Suppressor macrophage treated with lipopolysaccharide for 4 hours (primary cell): ENCODE results near the gene KCNQ1.
A peak's percentile ranks its signal among the peaks of the same experiment; 100 is the strongest.

ENCODE experiments used
- DNase-seq: peaks from one replicate; pipeline ENCODE4 v3.0.0-alpha.2; 2020

KCNQ1 gene

DNA sequence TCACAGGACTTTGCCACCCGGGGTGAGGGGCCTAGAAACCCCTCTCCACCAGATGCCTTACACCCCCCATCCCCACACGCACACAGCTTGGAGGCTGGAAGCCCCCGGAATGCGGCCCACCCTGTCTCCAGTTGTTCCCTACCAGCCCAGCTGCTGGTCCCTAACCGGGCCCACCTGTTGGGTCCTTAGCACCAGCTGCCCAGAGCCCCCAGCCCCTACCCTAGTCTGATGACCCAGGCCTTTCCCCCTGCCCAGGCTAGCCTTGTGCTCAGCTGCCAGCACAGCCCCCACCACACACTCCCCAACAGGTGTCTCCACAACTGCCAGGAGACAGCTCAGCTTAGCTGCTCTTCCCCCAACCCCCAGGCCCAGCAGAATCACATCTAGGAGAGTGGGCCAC, 373.7 kb downstream of the KCNQ1 start:
- no peak for DNase-seq

DNA sequence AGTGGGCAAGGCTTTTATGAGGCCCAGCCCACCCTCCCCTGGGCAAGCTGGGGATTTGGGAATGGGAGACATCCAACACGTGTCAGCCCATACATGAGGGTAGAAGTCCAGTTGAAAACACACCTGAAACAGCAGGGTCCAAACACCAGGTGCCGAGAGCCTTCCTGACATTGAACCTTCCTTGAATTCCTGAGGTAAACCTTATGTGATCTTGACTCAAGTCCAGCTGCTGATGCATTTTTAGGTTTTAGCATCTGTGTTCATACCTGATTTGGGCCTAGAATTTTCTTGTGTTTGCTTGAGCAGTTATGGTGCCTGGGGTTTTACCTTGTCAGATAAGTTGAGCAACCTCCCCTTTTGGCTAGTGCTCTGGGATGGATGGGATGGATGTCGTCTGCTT, 374.5 kb downstream of the KCNQ1 start:
- DNase-seq: no peak

DNA sequence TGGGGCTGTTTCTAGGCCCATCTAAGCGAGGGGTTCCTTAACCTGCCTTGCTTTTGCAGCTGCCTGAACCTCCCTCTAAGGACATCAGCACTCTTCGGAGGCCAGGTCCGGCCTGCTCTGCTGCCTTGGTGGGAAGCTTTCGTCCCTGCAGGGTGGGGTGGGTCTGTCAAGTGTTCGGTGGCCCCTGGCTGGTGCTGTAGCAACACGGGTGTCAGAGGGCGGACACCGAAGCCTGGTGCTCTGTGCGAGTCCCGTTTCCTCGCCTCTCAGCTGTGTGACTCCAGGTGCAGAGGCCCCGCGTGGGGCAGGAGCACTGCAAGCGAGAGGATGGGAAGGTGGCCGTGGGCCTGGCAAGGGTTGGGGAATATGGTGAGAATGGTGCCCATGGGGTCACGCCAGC, 376.2 kb downstream of the KCNQ1 start:
- DNase-seq: no peak

DNA sequence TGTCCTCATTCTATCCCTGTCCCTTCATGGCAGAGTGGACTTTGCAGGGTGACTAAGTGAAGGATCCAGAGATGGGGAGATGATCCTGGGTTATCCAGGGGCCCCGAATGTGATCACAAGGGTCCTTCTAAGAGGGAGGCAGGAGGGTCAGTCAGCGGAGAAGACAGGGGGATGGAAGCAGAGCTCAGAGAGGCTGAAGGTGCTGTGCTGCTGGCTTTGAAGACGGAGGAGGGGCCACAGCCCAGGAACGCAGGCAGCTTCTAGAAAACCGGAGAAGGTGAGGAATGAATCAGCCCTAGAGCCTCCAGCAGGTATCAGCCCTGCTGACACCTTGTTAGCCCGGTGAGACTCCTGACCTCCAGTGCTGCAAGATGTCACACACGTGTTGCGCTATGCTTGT, 377.1 kb downstream of the KCNQ1 start:
- DNase-seq: no peak

DNA sequence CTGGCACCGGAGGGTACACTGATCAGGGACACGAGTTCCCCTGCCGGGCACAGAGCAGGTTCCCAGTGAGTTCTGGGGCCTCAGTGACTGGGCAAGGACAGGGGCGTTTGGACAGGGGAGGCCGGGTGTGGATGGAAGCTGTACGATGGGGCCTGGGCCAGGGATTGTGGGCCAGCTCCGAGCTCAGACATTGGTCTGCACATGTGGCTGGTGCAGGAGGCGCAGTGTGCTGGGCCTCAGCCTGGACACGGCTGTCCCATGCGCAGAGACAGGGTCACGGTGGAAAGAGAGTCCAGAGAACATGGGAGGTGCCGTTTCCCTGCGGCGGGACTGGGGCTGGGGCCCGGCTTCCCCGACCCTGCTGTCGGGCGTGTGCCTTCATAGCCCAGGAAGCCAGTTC, 380.0 kb downstream of the KCNQ1 start:
- DNase-seq: no peak

DNA sequence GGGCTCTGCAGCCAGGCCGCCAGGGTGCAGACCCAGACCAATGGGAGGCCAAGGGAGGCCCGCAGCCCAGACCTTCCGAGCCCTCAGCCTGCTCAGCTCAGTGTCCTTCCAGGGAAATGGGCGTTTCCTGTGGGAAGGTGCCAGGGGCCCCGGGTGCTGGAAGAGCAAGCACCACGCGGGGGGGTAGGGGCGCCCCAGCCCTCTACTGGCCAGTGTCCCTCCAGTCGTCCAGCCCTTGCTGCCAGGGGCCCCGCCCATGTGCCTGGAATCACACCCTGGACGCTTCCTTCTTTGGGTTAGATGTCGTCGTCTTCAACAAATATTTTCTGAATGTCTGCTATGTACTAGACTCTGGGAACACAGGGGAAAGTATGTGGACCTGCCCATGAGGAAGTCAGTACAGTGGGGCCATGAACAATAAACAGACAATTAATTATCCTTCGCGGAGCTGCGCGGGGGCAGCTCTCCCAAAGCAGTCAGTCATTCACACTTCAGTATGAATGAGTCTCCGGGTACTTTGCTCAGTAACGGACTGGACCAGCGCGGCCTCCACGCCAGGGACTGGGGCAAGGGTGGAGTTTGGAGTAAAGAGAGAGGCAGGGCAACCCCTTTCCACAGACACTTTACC, 380.6 kb downstream of the KCNQ1 start:
- DNase-seq: peak; percentile 17

DNA sequence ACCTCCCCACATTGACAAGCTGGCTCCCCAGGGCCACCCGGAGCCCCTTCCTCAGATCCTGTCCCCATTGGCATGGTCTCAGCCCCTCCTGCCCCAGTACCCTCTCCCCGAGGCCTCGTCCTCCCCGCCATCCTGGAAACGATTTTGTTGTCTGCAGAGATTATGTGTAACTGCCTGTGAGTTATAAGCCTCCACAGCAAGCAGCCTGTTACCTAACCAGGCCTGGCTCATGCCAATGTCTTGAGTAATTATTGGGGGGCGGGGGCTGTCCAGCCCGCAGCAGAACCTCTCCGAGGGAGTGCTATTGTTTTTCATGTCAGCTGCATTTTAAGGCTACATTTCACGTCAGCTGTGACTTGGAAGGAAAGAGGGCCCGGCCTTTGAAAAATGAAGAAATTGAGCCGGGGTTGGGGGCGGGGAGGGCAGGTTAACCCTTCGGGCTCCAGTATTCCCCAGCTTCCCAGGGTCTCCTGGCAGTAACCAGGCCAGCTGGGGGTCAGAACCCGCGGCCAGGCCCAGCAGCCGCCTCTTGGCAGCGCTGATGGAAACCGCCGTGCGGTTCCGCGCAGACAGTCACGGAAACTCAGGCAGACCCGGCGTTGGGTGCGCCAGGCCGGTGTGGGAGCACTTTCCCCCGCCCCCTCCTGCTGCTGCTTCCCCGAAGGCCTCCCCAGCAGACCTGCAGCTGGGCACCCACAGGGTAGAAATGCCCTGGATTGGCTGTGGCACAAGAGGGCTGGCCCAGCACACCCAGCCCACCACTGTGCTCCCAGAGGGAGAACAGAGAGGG, 381.3 kb downstream of the KCNQ1 start:
- DNase-seq: peak; percentile 84

DNA sequence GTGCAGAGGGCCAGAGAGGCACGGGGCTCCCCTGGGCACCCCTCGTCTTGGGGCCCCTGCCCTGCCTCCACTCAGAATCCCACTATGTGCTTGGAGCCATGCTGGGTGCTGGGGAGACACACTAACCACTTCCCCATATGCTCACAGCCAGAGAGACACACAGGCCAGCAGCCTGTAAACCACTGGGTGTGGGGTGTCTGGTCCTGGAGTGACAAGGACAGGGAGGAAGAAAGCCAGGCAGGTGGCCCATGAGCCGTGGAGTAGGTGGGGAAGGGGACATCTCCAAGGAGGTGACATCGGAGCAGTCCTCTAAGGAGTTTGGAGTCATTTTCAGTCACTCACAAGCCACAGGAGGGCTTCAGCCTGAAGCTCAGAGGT, 381.9 kb downstream of the KCNQ1 start:
- DNase-seq: peak; percentile 30

DNA sequence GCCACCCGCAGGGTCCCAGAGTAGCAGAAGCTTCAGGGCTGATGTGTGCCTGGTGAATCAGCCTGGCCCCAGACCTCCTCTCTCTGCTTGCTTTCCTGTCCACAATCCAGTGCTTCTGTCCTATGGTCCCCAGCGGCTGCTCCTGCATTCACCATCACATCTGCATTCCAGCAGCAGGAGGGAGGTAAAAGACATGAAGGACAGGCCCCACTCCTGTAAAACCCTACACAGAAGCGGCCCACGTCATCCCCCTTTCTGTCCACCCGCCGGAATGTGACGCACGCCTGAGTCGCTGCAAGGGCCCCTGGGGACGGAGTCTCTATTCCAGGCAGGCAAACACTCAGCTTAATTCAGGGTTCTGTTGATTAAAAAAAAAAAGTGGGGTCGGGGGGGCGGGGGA, 382.4 kb downstream of the KCNQ1 start:
- DNase-seq: no peak

DNA sequence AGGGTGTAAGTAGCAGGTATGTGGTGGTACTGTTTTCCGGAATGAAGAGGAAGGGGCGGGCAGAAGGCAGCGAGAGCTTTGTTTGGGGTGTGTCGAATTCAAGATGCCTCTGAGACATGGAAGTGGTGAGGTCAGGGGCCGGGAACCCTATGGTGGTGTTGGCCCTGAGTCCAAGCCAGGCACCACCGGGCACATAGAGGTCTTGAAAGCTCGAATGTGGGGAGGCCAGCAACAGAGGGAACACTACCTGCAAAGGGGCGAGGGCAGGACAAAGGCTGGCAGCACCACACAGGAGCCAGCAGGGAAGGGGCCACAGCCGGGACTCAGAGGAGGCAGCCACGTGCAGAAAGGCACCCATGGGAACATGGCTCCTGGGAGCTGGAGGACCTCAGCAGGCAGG, 383.0 kb downstream of the KCNQ1 start:
- DNase-seq: no peak

DNA sequence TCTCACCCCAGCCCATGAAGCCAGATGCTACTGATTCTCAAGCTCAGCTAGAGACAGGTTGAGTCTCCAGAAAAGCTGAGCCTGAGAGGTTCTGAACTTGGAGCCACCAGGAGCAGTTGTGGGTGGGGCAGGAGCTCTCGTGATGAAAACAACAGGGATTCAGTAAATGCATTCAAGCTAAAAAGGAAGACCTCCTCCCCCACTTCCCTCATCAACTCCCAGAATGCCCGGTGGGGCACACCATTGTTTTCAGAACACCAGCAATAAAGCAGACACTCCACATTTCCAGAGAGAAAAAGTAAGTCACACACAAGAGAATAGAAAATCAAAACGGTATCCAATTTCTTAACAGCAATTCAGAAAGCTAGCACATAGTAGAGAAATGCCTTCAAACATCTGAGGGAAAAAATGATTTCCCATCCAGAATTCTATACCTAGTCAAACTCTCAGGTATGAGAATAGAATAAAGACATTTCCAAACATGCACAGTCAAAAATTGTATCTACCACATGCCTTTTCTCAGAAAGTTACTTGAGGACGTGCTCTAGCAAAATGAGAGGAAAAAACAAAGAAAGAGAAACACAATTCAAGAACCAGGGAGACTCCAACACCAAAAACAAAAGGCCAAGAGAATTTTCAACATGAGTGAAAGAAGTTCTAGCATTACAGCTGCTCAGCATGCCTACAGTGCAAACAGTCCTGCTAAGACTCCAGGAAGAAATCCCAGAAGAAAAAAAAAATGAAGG, 383.9 kb downstream of the KCNQ1 start:
- no peak for DNase-seq

DNA sequence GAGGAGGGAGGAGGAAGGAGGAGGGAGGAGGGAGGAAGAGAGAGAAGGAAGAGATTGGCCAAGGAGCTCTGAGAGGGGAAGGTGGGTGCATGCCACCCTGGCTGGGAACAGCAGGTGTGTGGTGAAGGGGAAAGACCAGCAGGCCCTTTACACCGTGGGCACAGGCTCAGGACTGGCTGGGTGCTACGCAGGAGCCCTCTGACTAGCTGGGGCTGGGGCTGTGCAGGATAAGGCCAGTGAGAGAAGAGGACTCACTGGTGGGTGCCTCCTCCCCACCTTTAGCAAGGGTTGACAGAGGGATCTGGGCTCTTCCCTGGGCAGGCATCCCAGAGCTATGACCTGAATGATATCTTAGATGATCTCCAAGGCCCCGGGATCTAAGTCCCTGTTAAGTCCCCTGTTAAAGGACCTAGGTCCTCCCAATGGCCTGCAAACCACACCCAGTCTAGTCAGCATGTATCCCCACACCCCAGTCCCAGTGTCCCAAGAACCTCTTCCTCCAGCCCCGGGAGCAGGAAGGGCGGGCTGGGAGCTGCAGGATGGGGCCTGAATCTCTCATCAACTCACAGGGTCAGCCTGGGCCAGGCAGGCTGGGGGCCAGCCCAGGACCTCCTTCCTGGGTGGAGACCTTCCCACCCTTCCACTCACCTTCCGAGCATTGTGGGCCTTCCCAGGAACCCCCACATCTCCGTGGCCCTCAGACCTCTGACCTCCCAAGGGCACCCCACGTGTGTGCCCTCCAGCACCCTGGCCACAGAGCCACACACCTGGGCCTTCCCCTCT, 385.4 kb downstream of the KCNQ1 start:
- DNase-seq: no peak

DNA sequence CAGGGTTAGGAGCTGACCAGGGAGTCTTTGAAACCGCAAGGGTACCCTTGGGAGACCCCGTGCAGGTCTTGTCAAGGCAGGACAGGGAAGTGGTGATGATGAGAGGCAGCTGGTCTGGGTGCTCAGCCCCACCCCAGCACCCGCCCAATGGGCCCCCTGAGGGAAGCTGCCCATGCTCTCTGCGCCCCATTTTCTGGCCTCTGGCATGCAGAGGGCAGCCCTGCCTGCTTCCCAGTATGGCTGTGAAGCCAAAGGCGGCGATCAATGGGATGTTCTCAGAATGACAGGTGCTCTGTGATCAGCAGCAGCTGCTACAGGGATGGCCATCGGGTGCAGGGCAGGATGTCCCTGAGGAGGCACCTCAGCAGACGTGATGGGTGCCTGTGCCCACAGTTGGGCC, 386.1 kb downstream of the KCNQ1 start:
- no peak for DNase-seq

DNA sequence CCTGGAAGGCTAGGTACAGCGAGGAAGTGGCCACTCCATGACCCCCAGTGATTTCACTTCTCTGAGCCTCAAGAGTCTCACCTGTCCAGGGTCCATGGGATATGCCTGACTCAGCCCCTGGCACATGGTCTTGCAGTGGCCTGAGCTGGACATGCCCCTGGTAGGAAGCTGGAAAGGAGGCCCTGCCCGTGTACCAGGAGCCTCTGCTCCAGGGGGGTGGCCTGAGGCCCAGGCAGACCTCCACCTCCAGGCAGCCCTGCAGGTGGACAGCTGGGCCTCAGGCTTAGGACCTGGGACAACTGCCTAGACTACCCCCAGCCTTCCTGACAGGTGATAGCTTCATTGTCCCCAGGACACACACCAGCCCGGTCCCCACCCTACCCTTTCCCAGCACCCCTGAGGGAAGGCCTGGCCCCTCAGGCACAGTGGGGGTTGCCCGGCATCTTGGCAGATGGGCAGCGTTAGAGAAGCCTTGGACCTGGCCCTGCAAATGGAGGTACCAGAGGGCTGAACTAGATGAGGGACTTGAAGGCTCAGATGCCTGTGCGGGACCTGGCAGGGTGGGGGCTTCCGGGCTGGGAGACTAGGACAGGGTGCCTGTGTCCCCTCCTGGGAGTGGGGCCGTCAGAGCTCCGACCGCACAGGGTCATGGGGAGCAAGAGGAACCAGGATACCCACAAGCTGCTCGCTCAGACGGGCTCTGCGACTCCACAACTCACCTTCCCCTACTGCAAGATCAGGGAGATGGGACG, 387.1 kb downstream of the KCNQ1 start:
- DNase-seq: no peak

DNA sequence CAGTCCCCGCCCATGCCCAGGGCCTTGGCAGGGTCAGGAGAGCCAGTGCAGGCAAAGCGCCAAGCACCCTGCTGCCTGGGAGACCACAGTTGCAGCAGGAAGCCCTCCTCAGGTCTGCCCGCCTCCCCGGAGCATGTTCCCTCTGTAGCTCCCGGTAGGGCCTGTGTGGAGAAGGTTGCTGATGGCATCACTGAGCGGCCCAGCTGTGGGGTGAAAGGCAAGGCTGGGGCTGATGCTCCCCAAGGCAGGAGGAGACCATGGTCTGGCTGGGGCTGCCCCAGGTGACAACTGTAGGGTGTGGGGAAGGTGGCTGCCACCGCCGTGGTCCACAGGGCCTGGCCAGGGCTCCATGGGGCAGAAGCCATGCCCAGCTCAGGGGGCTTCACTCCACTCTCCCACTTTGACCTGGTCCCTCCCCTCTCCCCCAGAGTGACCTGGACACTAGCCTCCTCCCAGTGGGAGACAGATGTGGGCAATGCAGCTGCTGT, 387.8 kb downstream of the KCNQ1 start:
- no peak for DNase-seq

DNA sequence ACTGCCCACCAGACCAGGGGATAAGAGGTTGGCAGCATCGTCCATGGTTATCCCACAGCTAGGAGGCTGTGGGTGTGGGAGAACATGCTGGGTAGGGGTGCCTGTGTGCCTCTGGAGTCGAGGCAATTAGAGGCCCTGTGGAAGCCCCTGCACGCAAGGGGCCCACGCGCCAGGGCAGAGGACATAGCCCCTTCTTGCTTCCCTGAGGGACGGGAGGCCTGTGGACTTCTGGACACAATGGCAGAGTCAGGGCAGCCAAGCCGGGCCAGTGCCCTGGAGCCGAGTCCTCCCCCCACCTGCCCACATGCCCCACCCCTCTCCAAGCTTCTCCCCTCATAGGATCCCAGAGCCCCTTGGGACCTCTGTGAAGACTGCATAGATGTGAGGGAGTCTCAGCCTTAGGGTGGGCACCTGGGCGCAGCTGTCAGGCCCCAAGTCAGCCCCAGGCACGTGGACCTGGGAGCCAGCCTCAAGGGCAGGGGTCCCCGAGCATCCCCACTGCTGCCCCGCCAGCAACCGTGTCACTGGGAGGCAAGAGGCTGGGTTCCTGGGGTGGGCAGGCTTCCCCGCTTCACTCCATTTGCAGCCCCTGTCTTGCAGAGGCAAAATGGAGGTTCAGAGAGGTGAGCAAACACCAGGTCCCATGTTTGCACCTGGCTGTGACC, 388.4 kb downstream of the KCNQ1 start:
- DNase-seq: no peak

DNA sequence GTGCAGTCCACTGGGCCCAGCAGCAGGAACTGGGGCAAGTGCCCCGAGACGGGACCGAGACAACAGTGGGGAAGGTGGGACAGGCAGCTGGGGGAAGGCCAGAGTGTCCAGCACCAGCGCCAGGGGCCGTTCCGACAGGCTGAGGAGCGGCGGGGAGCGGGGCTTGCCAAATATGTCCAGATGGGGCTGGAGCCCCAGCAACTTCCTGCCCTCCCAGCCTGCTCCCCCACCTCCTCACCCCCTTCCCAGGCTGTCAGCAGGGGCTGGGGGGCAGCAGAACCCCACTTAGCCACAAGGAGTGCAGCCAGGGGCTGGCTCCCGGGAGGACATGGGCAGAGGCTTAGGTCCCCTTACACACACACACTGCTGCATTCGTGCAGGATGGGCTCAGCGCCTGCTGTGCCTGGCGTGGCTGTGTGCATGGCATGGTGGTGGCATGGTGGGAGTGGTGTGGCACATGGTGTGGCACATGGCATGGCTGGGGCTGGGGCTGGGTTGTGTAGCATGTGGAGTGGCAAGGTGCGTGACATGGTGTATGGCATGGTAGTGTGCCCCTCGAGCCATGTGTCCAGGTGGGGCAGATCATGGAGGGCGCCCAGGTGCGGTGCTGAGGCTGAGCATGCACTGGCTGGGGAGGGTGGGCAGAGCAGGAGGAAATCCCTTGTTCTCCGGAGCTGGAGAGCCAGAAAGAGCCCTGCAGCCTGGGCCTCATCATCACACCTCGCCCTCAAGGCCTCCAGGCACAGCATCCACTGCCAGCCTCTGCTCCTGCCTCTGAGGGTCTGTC, 389.1 kb downstream of the KCNQ1 start:
- no peak for DNase-seq

DNA sequence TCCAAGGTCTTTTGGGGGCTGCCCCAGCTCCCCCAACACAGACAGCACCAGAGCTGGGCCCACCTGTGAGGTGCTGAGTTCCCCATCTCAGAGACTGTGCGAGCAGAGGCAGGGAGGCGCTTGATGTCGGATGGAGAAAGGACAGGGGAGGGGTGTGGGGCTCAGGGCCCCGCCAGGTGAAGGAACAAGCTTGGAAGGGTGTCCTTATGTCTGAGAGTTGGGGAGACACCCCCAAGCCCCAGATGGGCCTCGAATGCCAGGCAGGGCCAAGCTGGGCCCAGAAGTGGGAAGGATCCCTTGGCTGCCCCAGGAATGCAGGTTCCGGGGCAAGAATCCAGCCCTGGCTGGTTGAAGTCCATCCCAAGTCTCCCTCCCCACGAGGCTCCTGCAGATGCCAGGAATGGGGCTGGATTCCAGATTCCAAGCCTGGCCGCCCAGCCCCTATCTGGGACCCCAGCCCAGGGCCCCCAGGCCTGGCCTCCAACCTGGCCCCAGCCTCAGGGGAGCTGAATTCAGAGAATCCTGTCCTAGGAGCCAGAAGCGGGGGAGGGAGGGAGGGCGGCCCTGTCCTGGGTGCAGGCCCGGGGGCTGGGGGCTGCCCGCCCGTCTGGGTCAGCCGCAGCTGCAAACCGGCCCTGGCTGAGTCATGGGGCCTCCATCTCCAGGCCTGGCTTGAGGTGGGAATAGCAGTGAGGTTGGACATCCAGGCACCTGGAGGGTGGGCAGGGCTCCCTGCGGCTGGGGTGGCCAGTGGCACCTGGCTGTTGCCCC, 389.9 kb downstream of the KCNQ1 start:
- DNase-seq: no peak

DNA sequence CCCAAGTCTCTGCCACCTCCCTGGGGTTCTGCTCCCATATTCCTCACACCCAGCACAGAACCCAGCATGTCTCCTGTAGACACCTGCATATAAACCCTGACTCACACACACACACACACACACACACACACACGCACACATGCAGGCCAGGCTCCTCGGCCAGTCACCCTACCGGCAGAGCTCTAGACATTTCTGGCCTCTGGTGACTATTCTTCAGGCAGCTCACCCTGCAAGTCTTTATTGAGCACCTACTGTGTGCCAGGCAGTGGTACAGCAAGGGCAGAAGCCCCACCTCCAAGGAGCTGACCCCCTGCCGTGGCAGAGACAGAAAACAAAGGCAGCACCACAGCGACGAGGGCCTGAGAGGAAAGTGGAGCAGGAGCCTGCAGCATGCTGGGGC, 390.5 kb downstream of the KCNQ1 start:
- DNase-seq: no peak

DNA sequence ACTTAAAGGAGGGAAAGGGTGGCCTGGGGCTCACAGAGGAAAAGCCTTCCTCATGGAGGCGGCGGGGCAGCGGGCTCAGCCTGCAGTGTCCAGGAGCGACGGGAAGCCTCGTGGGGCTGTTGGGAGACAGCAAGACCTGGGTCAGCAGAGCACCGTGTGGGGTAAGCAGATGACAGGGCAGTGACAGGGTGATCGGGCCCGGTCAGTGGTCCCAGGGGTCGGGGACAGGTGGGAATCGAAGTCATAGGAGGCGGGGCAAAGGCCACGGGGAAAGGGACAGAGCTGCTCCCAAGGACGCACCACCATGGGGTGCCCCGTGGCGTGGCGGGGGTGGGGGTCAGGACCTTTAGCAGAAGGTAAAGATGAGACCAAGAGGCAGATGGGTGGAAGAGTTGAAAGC, 390.9 kb downstream of the KCNQ1 start:
- no peak for DNase-seq
